ENCODE measurements around the gene AKAP13. TPM values are rescaled to one million over a fixed set of nuclear protein-coding genes. Genes with fewer than 3 reads are reported as not detected.
A peak's percentile ranks its signal among the peaks of the same experiment; 100 is the strongest.

Gene AKAP13
- total RNA-seq, 1 donor, result 346 TPM

GRCh38 chr15:85536341-85536740 lies 155.9 kb downstream of the AKAP13 start:
- no peaks in the 10 kb centered on the region for H3K27me3 ChIP-seq (ENCODE audit: insufficient read depth, low read length)
- H3K4me3 ChIP-seq (ENCODE audit: low read length), result no peak overlapping the region
- no peaks in the 10 kb centered on the region for H3K9me3 ChIP-seq (ENCODE audit: low read depth, low read length)
- peaks cover 77% of the 10 kb centered on the region for H3K4me1 ChIP-seq (ENCODE audit: insufficient read depth, low read length)

GRCh38 chr15:85539491-85539890 lies 159.1 kb downstream of the AKAP13 start:
- H3K9me3 ChIP-seq (ENCODE audit: low read depth, low read length), result no peaks in the 10 kb centered on the region
- H3K4me1 ChIP-seq (ENCODE audit: insufficient read depth, low read length), result peaks cover 80% of the 10 kb centered on the region
- H3K27me3 ChIP-seq (ENCODE audit: insufficient read depth, low read length), result no peaks in the 10 kb centered on the region
- no peak overlapping the region for H3K4me3 ChIP-seq (ENCODE audit: low read length)

GRCh38 chr15:85540085-85540797 lies 159.8 kb downstream of the AKAP13 start:
- no peaks in the 10 kb centered on the region for H3K27me3 ChIP-seq (ENCODE audit: insufficient read depth, low read length)
- no peak overlapping the region for H3K4me3 ChIP-seq (ENCODE audit: low read length)
- H3K9me3 ChIP-seq (ENCODE audit: low read depth, low read length), result no peaks in the 10 kb centered on the region
- H3K4me1 ChIP-seq (ENCODE audit: insufficient read depth, low read length), result peaks cover 78% of the 10 kb centered on the region

GRCh38 chr15:85541744-85542143 lies 161.3 kb downstream of the AKAP13 start:
- peaks cover 73% of the 10 kb centered on the region for H3K4me1 ChIP-seq (ENCODE audit: insufficient read depth, low read length)
- H3K4me3 ChIP-seq (ENCODE audit: low read length), result no peak overlapping the region
- no peaks in the 10 kb centered on the region for H3K9me3 ChIP-seq (ENCODE audit: low read depth, low read length)
- H3K27me3 ChIP-seq (ENCODE audit: insufficient read depth, low read length), result no peaks in the 10 kb centered on the region

- no peak overlapping the region for H3K4me3 ChIP-seq (ENCODE audit: low read length)
- no peaks in the 10 kb centered on the region for H3K27me3 ChIP-seq (ENCODE audit: insufficient read depth, low read length)
- H3K4me1 ChIP-seq (ENCODE audit: insufficient read depth, low read length), result peaks cover 71% of the 10 kb centered on the region
- no peaks in the 10 kb centered on the region for H3K9me3 ChIP-seq (ENCODE audit: low read depth, low read length)
These were observed 162.1 kb downstream of the AKAP13 start for GRCh38 chr15:85542488-85542887.

GRCh38 chr15:85542895-85543331 lies 162.5 kb downstream of the AKAP13 start:
- Histone ChIP-seq H3K4me3 (ENCODE audit: low read length) (no peak overlapping the region), H3K4me1 (ENCODE audit: insufficient read depth, low read length) (peaks cover 71% of the 10 kb centered on the region), H3K27me3 (ENCODE audit: insufficient read depth, low read length) (no peaks in the 10 kb centered on the region), H3K9me3 (ENCODE audit: low read depth, low read length) (no peaks in the 10 kb centered on the region)

GRCh38 chr15:85543741-85544155 lies 163.3 kb downstream of the AKAP13 start:
- H3K27me3 ChIP-seq (ENCODE audit: insufficient read depth, low read length), result no peaks in the 10 kb centered on the region
- H3K4me1 ChIP-seq (ENCODE audit: insufficient read depth, low read length), result peaks cover 72% of the 10 kb centered on the region
- H3K9me3 ChIP-seq (ENCODE audit: low read depth, low read length), result no peaks in the 10 kb centered on the region
- H3K4me3 ChIP-seq (ENCODE audit: low read length), result peak overlapping the region; percentile 45

GRCh38 chr15:85545185-85545584 lies 164.8 kb downstream of the AKAP13 start:
- no peaks in the 10 kb centered on the region for H3K27me3 ChIP-seq (ENCODE audit: insufficient read depth, low read length)
- peak overlapping the region; percentile 45 for H3K4me3 ChIP-seq (ENCODE audit: low read length)
- H3K4me1 ChIP-seq (ENCODE audit: insufficient read depth, low read length), result peaks cover 65% of the 10 kb centered on the region

GRCh38 chr15:85545752-85546151 lies 165.3 kb downstream of the AKAP13 start:
- H3K27me3 ChIP-seq (ENCODE audit: insufficient read depth, low read length), result no peaks in the 10 kb centered on the region
- H3K9me3 ChIP-seq (ENCODE audit: low read depth, low read length), result no peaks in the 10 kb centered on the region
- H3K4me3 ChIP-seq (ENCODE audit: low read length), result peak overlapping the region; percentile 45
- peaks cover 65% of the 10 kb centered on the region for H3K4me1 ChIP-seq (ENCODE audit: insufficient read depth, low read length)

More at GRCh38 chr15:85545185-85545584, 164.8 kb downstream of the AKAP13 start:
- no peaks in the 10 kb centered on the region for H3K9me3 ChIP-seq (ENCODE audit: low read depth, low read length)

- no peaks in the 10 kb centered on the region for H3K9me3 ChIP-seq (ENCODE audit: low read depth, low read length)
- H3K4me3 ChIP-seq (ENCODE audit: low read length), result no peak overlapping the region
- peaks cover 63% of the 10 kb centered on the region for H3K4me1 ChIP-seq (ENCODE audit: insufficient read depth, low read length)
- no peaks in the 10 kb centered on the region for H3K27me3 ChIP-seq (ENCODE audit: insufficient read depth, low read length)
These were observed 167.0 kb downstream of the AKAP13 start for GRCh38 chr15:85547386-85547785.

- Histone ChIP-seq H3K27me3 (ENCODE audit: insufficient read depth, low read length) (no peaks in the 10 kb centered on the region), H3K4me3 (ENCODE audit: low read length) (no peak overlapping the region), H3K9me3 (ENCODE audit: low read depth, low read length) (no peaks in the 10 kb centered on the region), H3K4me1 (ENCODE audit: insufficient read depth, low read length) (peaks cover 64% of the 10 kb centered on the region)
These were observed 169.9 kb downstream of the AKAP13 start for GRCh38 chr15:85550283-85550682.

- no peak overlapping the region for H3K4me3 ChIP-seq (ENCODE audit: low read length)
These were observed 170.9 kb downstream of the AKAP13 start for GRCh38 chr15:85551221-85551832.

GRCh38 chr15:85554852-85555521 lies 174.6 kb downstream of the AKAP13 start:
- H3K4me3 ChIP-seq (ENCODE audit: low read length), result peak overlapping the region; percentile 37
- H3K4me1 ChIP-seq (ENCODE audit: insufficient read depth, low read length), result peaks cover 80% of the 10 kb centered on the region

More at GRCh38 chr15:85551221-85551832, 170.9 kb downstream of the AKAP13 start:
- Histone ChIP-seq H3K27me3 (ENCODE audit: insufficient read depth, low read length) (no peaks in the 10 kb centered on the region), H3K9me3 (ENCODE audit: low read depth, low read length) (no peaks in the 10 kb centered on the region), H3K4me1 (ENCODE audit: insufficient read depth, low read length) (peaks cover 69% of the 10 kb centered on the region)

GRCh38 chr15:85555875-85556617 lies 175.6 kb downstream of the AKAP13 start:
- H3K4me1 ChIP-seq (ENCODE audit: insufficient read depth, low read length), result peaks cover 73% of the 10 kb centered on the region
- no peaks in the 10 kb centered on the region for H3K9me3 ChIP-seq (ENCODE audit: low read depth, low read length)
- peak overlapping the region; percentile 37 for H3K4me3 ChIP-seq (ENCODE audit: low read length)
- no peaks in the 10 kb centered on the region for H3K27me3 ChIP-seq (ENCODE audit: insufficient read depth, low read length)

More at GRCh38 chr15:85554852-85555521, 174.6 kb downstream of the AKAP13 start:
- no peaks in the 10 kb centered on the region for H3K9me3 ChIP-seq (ENCODE audit: low read depth, low read length)
- no peaks in the 10 kb centered on the region for H3K27me3 ChIP-seq (ENCODE audit: insufficient read depth, low read length)

- Histone ChIP-seq H3K4me3 (ENCODE audit: low read length) (peak overlapping the region; percentile 37), H3K27me3 (ENCODE audit: insufficient read depth, low read length) (no peaks in the 10 kb centered on the region), H3K9me3 (ENCODE audit: low read depth, low read length) (no peaks in the 10 kb centered on the region), H3K4me1 (ENCODE audit: insufficient read depth, low read length) (peaks cover 68% of the 10 kb centered on the region)
These were observed 176.2 kb downstream of the AKAP13 start for GRCh38 chr15:85556618-85556895.
